ENCODE data around the gene UGCG. TPM values are rescaled to one million over a fixed set of nuclear protein-coding genes. Genes with fewer than 3 reads are reported as not detected.
A peak's percentile ranks its signal among the peaks of the same experiment; 100 is the strongest.

UGCG gene
- total RNA-seq, 1 donor from 2014 or later, result 69.2 TPM

- no peak for DNase-seq (ENCODE audit: extremely low read depth, low read depth, low spot score)
Observed at GRCh38 chr9:111917201-111917600, 20.6 kb downstream of the UGCG start.

- DNase-seq (ENCODE audit: extremely low read depth, low read depth, low spot score), result no peak
Observed at GRCh38 chr9:111917980-111918379, 21.4 kb downstream of the UGCG start.

- DNase-seq (ENCODE audit: extremely low read depth, low read depth, low spot score), result no peak
Observed at GRCh38 chr9:111919875-111920274, 23.3 kb downstream of the UGCG start.

- no peak for DNase-seq (ENCODE audit: extremely low read depth, low read depth, low spot score)
Observed at GRCh38 chr9:111920531-111920930, 23.9 kb downstream of the UGCG start.

GRCh38 chr9:111922324-111923013 lies 25.9 kb downstream of the UGCG start:
- DNase-seq (ENCODE audit: extremely low read depth, low read depth, low spot score), result no peak

- no peak for DNase-seq (ENCODE audit: extremely low read depth, low read depth, low spot score)
Observed at GRCh38 chr9:111924281-111924680, 27.7 kb downstream of the UGCG start.

- no peak for DNase-seq (ENCODE audit: extremely low read depth, low read depth, low spot score)
Observed at GRCh38 chr9:111925017-111925770, 28.6 kb downstream of the UGCG start.

GRCh38 chr9:111925784-111926183 lies 29.2 kb downstream of the UGCG start:
- no peak for DNase-seq (ENCODE audit: extremely low read depth, low read depth, low spot score)

- DNase-seq (ENCODE audit: extremely low read depth, low read depth, low spot score), result peak; percentile 89
Observed at GRCh38 chr9:111926421-111926875, 29.8 kb downstream of the UGCG start.

- no peak for DNase-seq (ENCODE audit: extremely low read depth, low read depth, low spot score)
Observed at GRCh38 chr9:111928359-111928720, 31.7 kb downstream of the UGCG start.

- DNase-seq (ENCODE audit: extremely low read depth, low read depth, low spot score), result no peak
Observed at GRCh38 chr9:111934747-111935146, 38.1 kb downstream of the UGCG start.

- no peak for DNase-seq (ENCODE audit: extremely low read depth, low read depth, low spot score)
Observed at GRCh38 chr9:111936391-111936790, 39.8 kb downstream of the UGCG start.

- DNase-seq (ENCODE audit: extremely low read depth, low read depth, low spot score), result no peak
Observed at GRCh38 chr9:111937301-111937700, 40.7 kb downstream of the UGCG start.

- no peak for DNase-seq (ENCODE audit: extremely low read depth, low read depth, low spot score)
Observed at GRCh38 chr9:111937781-111938426, 41.3 kb downstream of the UGCG start.

- no peak for DNase-seq (ENCODE audit: extremely low read depth, low read depth, low spot score)
Observed at GRCh38 chr9:111938427-111938800, 41.8 kb downstream of the UGCG start.

GRCh38 chr9:111939322-111939721 lies 42.7 kb downstream of the UGCG start:
- DNase-seq (ENCODE audit: extremely low read depth, low read depth, low spot score), result no peak

- no peak for DNase-seq (ENCODE audit: extremely low read depth, low read depth, low spot score)
Observed at GRCh38 chr9:111940697-111941096, 44.1 kb downstream of the UGCG start.

- no peak for DNase-seq (ENCODE audit: extremely low read depth, low read depth, low spot score)
Observed at GRCh38 chr9:111943200-111943599, 46.6 kb downstream of the UGCG start.

GRCh38 chr9:111943746-111944145 lies 47.1 kb downstream of the UGCG start:
- no peak for DNase-seq (ENCODE audit: extremely low read depth, low read depth, low spot score)

GRCh38 chr9:111944241-111944866 lies 47.7 kb downstream of the UGCG start:
- DNase-seq (ENCODE audit: extremely low read depth, low read depth, low spot score), result no peak

- DNase-seq (ENCODE audit: extremely low read depth, low read depth, low spot score), result no peak
Observed at GRCh38 chr9:111945216-111945615, 48.6 kb downstream of the UGCG start.
